NCI-H1092 treated with DMSO at 0.1 percent for 48 hours (cell line): ENCODE measurements around the gene RAB29.
"Not testable (repeated sequence)": the region's sequence is repeated elsewhere in the genome, so short reads cannot be mapped to it uniquely, and the experiment has no call there.

ENCODE experiments used
- DNase-seq: peaks from one replicate; lab custom pipeline; 2025; lab: John Stamatoyannopoulos, UW

RAB29 gene, protein sequence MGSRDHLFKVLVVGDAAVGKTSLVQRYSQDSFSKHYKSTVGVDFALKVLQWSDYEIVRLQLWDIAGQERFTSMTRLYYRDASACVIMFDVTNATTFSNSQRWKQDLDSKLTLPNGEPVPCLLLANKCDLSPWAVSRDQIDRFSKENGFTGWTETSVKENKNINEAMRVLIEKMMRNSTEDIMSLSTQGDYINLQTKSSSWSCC

DNA sequence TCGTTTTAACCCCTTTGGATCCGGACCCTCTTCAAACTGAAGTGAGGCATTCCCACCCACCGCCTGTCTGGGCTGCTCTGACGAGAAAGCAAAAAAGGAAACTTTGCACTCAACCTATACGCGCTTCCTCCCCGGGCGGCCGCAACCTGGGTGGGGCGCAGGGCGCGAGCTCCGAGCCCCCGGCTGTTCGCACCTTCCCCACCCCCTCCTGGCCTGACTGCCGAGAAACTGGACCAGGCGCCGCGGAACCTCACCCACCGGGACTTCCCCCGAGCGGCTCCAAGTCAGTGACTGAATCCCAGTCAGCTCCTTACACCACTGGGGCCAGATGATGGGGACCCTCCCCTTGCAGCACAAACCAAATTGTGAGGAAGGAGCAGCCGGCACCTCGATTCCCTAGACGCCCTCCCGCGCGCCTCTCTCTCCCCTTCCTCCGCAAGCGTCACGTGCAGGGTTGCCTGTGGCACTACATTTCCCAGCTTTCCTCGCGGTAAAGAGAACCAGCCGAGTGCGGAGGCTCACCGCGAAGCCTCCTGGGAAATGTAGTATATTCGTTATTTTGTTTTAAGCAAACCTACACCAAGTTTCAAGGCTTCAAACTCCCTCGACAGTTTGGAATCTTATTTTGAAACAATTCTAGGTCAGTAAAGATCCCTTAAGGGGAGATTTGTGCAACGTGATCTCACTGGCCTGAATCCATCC, at the start of gene RAB29:
Gene RAB29 (minus strand): TSS at position 468 of the 702 bp plus-strand sequence. CDS start 526 bp downstream, outside the sequence.
- peak; percentile 87 for DNase-seq

DNA sequence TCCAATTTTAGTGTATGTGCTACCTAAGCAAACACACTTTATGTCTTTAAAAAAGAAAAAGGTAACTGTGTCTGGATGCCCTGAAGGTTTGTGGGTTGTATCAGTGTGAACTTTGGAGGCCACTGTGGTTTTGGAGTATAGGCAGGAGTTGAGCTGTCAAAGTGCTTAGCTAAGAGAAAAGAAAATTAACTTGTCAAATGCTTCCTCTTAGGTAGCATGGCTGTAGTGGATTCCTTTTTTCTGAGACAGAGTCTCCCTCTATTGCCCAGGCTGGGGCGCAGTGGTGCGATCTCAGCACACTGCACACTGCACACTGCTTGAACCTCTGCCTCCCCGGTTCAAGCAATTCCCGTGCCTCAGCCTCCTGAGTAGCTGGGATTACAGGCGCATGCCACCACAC, 48.9 kb upstream of the RAB29 start:
- no peak for DNase-seq

DNA sequence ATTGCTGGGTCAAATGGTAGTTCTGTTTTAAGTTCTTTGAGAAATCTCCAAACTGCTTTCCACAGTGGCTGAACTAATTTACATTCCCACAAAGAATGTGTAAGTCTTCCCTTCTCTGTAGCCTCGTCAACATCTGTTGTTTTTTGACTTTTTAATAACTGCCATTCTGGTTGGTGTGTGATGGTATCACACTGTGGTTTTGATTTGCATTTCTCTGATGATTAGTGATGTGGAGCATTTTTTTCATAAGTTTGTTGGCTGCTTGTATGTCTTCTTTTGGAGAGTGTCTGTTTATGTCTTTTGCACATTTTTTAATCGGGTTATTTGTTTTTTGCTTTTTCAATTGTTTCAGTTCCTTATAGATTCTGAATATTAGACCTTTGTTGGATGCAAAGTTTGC, 48.0 kb upstream of the RAB29 start:
- not testable (repeated sequence) for DNase-seq

DNA sequence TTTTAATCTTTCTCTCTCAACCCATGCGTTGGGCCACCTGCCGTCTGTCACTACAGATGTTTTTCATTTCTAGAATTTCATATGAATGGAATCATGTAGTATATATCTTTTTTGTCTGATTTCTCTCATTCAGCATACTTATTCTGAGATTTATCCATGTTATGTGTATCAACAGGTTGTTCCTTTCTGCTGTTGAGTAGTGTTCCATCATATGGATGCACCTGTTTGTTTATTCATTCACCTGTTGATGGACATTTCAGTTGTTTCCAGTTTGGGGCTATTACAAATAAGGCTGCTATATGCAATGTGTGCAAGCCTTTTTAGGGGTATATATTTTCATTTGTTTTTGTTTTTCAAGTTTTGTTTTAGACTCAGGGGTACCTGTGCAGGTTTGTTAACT, 47.1 kb upstream of the RAB29 start:
- DNase-seq: no peak

DNA sequence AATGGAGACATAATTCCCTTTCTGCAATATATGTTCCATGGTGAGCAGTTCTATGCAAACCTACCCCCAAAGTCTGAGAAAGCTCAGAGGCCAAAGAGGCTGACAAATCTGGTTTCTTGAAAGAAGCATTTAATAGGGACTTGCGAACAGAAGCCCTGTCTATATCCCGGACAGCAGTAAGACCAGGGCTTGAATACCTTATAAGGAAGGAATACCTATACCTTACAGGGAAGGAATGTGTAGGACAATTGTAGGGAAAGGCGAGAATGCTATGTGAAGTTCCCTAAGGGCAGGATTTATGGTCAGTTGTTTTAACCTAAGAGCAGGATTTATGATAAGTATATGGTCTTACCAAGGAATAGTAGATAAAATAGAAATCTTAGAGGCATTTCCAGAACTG, 42.7 kb upstream of the RAB29 start:
- DNase-seq: no peak

DNA sequence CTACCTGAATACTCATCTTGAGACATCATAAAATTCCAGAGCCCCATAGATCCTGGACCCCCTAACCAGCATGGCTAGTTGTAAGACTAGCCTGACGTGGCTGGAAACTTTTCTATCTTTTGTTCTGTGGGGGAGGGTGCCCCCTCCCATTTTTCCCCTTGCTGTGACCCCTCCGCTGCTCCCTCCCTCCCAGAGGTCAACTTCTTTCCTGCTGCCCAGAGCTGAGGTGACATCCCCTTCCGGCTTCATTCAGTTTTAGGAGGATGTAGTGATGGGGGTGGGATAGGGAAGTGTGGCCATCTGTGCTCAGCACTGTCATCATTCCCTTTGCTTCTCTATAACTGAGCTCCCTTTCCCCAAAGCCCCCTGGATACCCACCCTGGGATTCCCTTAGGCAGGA, 42.1 kb upstream of the RAB29 start:
- DNase-seq: no peak

DNA sequence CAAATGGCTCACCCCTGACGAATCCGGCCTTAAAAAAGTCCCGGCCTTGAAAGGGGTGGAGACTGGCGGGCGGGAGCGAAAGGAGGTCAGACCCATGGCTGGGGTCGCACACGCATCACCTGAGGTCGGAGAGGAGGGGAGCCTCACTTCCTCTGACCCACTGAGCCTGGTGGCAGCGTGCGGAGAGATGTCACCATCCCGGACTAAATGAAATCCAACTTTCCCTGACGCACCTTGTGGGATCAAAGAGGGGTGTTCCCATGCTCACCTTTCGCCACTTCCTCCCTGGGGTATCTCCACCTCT, 38.4 kb upstream of the RAB29 start:
- DNase-seq: peak; percentile 32

DNA sequence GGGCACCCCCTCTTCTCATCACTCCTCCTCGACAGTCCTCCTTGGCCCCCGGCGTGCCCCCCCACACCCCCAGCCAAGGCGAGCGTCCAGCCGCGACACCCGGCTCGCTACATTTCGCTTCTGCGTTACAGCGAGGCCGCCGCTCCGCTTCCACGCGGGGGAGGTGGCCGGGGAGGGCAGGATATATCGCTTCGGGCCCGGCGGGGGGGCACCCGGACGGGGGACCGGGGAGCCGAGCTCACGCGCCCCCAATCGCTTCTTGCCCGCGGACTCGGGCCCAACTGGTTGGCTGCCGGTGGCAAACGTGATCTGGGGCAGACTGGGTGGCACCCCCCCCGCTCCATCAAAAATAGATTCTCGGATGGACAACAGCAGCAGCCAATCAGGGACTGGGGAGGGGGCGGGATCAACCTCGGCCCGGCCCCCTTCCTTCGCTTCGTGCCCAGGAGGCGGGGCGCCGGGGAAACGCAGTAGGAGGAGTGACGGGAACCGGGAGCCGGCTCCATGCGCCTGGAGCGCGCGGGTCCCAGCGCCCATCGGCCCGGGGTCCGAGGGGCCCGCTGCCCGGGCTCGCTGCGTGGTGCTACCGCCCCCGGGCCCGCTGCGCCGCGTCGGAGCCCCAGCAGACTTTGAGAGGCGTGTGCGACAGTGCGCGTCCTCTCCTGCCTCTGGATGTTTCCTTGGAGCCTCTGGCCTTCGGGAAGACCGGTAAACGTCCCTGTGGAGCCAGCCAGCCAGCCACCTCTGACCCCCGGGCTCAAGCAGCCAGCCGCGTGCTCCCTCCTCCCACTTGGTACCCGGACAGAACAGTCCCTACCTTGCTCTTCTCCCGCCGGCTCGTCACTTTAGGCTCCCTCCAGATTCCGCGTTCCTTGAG, 37.8 kb upstream of the RAB29 start, which contains the start of gene SLC41A1:
Gene SLC41A1 (minus strand): TSS at position 321 of the 877 bp plus-strand sequence. CDS start 2,757 bp downstream, outside the sequence.
- DNase-seq: peak; percentile 95

DNA sequence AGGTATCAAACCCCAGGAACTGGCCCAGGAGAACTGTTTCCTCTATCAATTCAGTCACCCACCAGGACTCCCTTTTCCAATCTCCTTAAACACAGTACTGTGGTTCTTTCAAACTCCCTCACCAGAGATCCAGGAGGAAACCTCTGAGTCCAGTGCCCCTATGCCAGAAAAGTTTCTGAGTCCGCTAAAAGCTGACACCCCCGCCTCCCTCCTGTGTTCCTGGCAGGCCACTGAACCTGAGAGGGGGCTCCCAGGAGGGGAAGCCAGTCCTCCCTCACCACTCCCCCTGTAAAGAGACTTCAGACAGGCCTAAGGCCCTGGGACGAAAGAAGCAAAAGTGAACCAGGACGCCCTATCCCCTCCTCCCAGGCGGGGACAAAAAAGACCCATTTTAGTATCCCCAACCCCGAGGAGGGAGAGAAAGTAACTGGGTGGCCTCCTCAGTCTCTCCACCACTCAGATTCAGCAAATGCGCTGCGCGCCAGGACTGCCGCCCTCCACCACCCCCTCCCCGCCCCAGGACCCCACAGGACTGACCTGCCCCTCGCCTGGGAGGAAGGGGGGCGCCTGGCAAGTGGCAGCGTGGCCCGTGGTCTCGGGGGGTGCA, 37.1 kb upstream of the RAB29 start:
- DNase-seq: no peak

DNA sequence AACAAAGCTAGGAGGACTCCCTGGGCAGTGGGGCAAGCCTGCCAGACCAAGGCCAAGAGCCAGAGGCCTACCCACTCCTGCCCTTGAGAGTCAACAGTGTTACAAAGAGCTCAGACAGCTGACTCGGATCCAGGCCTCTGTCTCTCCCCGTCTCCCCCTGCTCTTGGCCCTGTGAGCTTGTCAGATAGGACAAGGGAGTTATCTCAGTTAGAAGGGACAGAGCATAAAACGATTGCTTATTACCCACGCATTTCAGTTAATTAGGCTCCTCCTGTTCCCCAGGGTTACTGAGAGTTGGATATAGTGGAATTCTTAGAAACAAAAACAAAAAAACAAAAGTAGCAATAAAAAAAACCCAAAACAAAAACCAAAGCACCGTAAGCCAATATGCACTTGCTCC, 36.4 kb upstream of the RAB29 start:
- DNase-seq: peak; percentile 61

DNA sequence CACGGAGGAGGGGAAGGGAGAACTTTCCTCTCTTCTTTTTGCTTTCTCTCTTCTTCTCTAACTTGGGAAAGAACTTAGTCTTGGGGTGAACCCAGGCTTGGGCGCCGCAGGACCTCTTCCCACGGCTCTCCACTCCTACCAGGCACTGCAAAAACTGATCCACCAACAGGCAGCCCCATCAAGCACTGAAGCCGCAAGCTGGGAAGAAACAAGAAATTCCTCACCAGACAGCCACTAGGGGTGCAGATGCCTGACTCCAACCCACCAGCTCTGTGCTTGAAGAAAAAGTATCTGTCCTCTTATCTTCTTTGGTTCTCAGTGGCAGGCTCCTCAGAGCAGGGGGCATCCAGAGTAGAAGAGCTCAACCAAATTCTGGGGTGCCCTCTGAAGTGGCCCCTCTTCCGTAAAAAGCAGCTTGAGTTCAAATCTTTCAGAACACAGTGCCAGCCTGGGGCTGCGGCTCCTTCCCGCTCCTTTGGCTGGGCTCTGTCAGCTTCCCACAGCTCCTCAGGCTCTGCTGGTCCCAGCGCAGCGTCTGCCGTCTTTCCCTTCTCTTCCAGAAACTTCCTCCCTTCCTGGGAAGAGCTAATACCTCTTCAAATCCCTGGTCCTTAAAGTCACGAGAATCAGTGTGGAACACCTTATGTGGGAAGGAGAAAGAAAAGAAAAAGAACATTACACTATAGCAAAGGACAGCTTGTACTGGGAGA, 35.3 kb upstream of the RAB29 start:
- DNase-seq: no peak

DNA sequence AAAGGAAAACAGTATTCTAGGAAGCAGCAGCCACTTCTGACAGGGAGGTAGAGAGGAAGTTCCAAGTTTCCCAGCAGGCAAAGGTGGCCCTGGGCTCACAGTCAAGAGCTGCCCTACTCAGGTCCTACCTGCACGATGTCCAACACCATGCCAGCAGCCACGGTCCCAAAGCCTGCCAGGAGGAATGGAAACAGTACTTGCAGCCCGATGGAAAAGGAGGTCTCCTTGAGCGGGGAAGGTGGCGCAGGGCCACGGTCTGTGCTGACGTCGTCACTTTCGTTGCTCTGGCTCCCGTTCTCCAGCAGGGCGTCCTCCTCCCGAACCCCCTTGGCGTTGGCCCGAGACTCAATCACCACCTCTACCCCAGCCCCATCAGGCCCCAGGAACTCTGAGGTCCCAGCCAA, 34.7 kb upstream of the RAB29 start:
- DNase-seq: no peak

DNA sequence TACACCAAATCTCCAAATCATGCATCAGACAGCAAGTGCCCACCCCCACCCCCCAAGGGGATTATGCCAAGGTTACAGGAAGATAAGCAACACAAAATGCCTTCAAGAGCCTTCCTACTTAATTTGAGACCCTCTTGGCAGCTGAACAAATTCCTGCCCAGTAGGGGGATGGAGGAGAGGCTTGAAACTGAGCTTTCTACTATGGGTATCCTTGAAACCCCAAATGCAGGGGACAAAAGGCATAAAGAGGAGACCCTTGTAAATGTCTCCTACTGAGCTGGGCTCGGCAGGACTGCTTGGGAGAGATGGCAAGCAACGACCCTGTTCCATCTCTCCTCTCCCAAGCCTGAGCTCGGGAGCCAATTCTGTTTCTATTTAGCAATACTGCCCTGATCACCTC, 34.2 kb upstream of the RAB29 start:
- DNase-seq: no peak

DNA sequence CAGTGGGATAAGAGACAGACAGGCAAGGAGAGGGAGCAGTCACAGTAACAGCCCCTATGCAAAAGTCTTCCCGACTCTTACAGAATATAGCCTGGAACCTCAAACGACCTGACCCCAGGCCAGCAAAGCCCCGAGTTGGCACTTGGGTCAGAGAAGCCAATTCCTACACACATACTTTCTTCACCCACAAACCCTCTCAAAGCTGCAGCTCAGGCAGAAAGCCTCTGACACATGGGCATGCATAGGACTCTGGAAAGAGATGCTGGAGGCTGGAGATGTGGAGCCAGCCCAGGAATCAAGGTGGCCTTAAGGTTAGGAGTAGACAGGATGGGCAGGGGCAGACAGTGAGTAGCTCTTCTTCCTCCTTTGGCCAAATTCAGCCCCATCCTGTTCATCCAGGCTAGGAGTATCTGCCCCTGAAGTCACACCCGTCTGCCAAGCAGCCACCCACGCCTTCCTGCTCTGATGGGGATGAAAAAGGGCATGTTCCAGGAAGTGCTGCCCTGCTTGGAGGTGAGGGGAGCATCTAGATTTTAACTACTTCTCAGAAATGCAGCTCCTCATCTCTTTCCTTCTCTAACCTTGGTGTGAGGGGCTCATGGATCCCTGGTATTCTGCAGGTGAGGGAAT, 29.9 kb upstream of the RAB29 start:
- DNase-seq: no peak

DNA sequence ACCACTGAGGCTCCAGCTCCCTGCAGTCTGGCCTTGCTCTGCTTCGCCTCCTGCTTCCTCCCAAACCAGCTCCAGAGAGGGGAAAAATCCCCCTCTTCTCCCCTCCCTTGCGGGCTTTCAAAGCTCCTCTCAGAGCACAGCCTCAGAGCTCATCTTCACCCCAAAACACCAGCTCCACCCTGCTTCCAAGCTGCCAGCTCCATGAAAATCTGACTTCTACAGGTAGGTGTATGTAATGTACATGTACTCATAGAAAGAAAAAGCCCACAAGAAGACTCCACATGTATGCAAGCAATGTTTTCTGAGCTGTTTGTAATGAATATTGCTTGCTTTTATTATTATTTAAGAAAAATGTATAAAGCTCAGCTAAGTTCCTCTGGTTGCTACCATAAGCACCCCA, 29.3 kb upstream of the RAB29 start:
- no peak for DNase-seq

DNA sequence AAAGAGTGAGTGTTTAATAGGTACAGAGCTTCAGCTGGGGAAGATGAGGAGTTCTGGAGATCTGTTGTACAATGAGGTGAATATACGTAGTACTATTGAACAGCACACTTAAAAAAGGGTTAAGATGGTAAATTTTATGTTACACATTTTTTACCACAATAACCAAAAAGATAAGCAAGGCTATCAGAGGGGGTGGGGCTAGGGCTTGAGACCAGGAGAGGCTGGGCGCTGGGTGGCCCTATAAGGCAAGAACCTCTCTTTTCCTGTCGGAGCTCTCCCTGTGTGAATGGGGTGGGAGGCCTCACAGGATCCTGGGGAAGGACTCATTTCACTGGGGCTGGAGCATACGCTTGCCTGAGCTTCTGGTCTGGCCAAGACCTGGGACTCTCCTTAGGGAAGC, 28.7 kb upstream of the RAB29 start:
- DNase-seq: no peak

DNA sequence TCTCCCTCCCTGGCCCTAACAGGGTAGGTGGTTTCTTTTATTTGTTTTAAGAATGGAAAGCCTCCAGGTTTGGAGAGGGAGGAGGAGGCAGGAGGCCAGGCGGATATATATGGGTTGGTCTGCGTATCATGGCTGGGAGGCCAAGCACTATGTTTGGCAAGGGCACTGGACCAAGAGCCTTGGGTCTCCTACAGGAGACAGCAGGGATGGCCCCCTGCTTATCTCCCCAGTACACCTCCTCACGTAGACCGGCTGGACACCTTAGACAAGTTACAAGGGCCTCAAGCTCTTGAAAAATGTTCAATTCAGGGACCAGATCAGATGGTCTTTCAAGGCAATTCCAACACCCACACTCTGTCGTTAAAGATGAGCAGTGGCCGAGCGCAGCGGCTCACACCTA, 26.8 kb upstream of the RAB29 start:
- no peak for DNase-seq

DNA sequence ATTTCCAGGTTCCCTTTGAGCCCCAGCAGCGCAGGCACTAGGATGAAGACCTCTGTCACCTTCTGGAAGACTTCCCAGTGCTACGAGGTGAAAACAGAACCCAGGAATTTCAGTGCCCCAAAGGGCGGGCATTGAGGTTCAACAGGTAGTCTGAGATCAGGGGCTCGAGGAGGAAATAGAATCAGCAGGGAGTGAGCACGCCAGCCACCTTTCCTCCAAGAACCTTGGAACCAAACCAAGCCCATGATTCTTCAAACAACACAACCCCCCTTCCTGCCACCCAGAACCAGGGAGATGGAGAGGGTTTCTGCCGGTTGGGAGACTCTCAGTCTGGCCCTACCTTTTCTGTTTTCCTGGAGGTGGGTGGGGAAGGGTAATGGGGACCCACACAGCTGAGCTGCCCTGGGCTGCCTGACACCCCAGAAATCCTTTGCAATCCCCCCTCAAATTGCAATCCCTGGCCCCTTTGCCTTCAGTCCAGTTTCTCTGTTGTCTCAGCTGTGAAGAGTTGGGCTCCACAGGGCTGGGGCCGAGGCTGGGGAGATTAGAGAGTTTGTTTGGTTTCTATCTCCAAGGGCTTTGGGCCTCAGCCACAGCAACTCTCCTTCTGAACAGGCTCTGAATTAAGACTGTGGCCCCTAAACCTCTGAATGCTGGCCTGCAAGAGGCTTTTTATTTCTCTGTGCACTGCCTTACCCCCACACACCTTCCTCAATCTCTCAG, 25.9 kb upstream of the RAB29 start:
- DNase-seq: peak; percentile 79

DNA sequence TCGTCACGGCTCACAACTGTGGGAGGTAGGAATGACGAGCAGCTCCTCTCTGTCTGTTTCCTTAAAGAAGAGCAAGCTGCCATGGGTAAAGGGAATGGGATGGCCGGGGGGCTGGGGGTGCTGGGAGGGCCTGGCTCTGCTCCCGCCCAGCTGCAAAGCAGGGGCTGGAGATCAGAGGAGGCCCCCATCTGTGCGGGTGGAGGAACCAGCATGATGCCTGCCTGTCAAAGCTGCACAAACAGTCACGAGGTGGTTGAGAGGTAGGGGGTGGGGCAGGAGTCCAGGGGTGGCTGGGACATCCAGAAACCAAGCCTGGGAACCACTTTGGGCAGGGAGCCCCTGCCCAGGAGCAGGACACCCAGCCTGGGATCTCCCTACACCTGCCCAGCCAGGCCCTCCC, 25.1 kb upstream of the RAB29 start:
- peak; percentile 55 for DNase-seq

DNA sequence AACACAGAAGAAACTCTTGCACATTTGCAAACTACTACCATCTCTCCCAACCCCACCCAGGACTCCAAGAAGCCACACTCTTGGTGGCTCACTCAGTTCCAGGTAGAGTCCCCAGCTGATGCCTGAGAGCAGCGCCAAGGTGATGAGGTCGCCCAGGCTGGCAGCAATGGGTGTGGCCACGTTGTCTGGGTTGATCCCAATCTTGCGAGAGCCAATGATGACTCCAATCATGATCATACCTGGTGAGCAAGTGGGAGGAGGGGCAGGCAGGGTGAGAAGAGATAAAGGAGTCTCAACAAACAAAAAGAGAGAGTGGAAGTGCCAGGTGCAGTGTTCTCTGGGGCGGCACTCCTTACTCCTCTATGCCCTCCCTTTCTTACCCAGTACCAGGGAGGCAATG, 23.3 kb upstream of the RAB29 start:
- DNase-seq: no peak

DNA sequence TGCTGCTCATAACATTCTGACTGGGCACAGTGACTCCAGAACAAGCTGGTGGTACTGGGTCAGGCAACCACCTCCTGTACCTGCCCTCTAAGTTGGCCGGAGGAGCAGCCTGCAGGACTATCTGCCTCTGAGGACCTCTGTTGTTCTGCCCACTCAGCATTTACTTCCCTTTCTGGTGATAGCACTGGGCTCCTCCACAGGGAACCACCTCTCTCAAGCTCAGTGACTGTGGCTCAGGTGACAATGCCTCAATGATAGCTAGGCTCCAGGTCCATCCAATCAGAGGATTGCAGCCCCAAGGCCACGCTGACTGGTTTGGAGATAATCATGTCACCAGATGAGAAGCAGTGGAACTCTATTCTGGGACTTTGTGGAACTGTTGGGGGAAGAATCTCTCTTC, 21.9 kb upstream of the RAB29 start:
- no peak for DNase-seq
